Mesenchymal stem cell (in vitro differentiated cells and primary cell): ENCODE measurements around the gene RAP1GAP.

Experiments used
- DNase-seq: peaks from one replicate; pipeline ENCODE4 v3.0.0-alpha.2; 2013
- H2AFZ ChIP-seq: one replicate; pipeline ENCODE4 v1.6.1; 2013; ENCODE audit warnings: low read depth, mild to moderate bottlenecking, control low read depth, inconsistent platforms, low read length, moderate library complexity
- H2AK5ac ChIP-seq: 2 replicates; pipeline ENCODE4 v1.6.1; 2013; ENCODE audit warnings: low read length, moderate library complexity, mild to moderate bottlenecking, inconsistent platforms; ENCODE audit not compliant: severe bottlenecking
- H2BK120ac ChIP-seq: one replicate; pipeline ENCODE4 v1.6.1; 2013; ENCODE audit warnings: low read depth, mild to moderate bottlenecking, inconsistent platforms, low read length, moderate library complexity
- H2BK12ac ChIP-seq, 2 experiments: one replicate each; pipeline ENCODE4 v1.6.1; 2013; ENCODE audit warnings: inconsistent platforms in 2 of 2, low read length in 2 of 2, mild to moderate bottlenecking in 2 of 2, moderate library complexity in 2 of 2, control low read depth in 1 of 2
- H2BK15ac ChIP-seq: one replicate; pipeline ENCODE4 v1.6.1; 2013; ENCODE audit warnings: mild to moderate bottlenecking, low read depth, inconsistent platforms; ENCODE audit not compliant: poor library complexity, severe bottlenecking
- H2BK5ac ChIP-seq: 2 replicates; pipeline ENCODE4 v1.6.1; 2013; ENCODE audit warnings: low read depth, mild to moderate bottlenecking, low read length, control low read depth, inconsistent platforms; ENCODE audit not compliant: poor library complexity, severe bottlenecking
- H3K14ac ChIP-seq, 2 experiments: one replicate each; pipeline ENCODE4 v1.6.1; 2013; ENCODE audit warnings: inconsistent platforms in 2 of 2, low read length in 2 of 2, control low read depth in 1 of 2, mild to moderate bottlenecking in 1 of 2, moderate library complexity in 1 of 2
- H3K18ac ChIP-seq, 2 experiments: one replicate each; pipeline ENCODE4 v1.6.1; 2013; ENCODE audit warnings: inconsistent platforms in 2 of 2, low read length in 2 of 2, control low read depth in 1 of 2, low read depth in 1 of 2, mild to moderate bottlenecking in 1 of 2
- H3K23ac ChIP-seq, 2 experiments: one replicate each; pipeline ENCODE4 v1.6.1; 2013; ENCODE audit warnings: inconsistent platforms in 2 of 2, low read length in 2 of 2, mild to moderate bottlenecking in 2 of 2, moderate library complexity in 2 of 2, control low read depth in 1 of 2
- H3K27ac ChIP-seq: 2 replicates; pipeline ENCODE4 v1.5.1; 2013; ENCODE audit warnings: mild to moderate bottlenecking, moderate library complexity, low read length, control low read depth, inconsistent platforms; ENCODE audit not compliant: poor library complexity, severe bottlenecking
- H3K27me3 ChIP-seq, 2 experiments: 2 replicates each; pipeline versions ENCODE4 v1.6.1 to v1.7.0; 2013; ENCODE audit warnings: low read length in 2 of 2, mild to moderate bottlenecking in 2 of 2, moderate library complexity in 2 of 2, control low read depth in 1 of 2, inconsistent platforms in 1 of 2; ENCODE audit not compliant: control insufficient read depth in 1 of 2, insufficient read depth in 1 of 2
- H3K36me3 ChIP-seq, 2 experiments: 2 replicates each; pipeline versions ENCODE4 v1.6.1 to v1.7.0; 2013; ENCODE audit warnings: low read length in 2 of 2, control low read depth in 1 of 2, inconsistent platforms in 1 of 2, low read depth in 1 of 2, mild to moderate bottlenecking in 1 of 2; ENCODE audit not compliant: insufficient read depth in 2 of 2, control insufficient read depth in 1 of 2
- H3K4ac ChIP-seq, 2 experiments: one replicate each; pipeline ENCODE4 v1.6.1; 2013; ENCODE audit warnings: inconsistent platforms in 2 of 2, low read length in 2 of 2, mild to moderate bottlenecking in 2 of 2, moderate library complexity in 2 of 2, control low read depth in 1 of 2, low read depth in 1 of 2
- H3K4me1 ChIP-seq: 2 replicates; pipeline ENCODE4 v1.6.1; 2013; ENCODE audit warnings: low read depth, low read length, control low read depth; ENCODE audit not compliant: control insufficient read depth, insufficient read depth
- H3K4me2 ChIP-seq: 2 replicates; pipeline ENCODE4 v1.6.1; 2013; ENCODE audit warnings: low read length, mild to moderate bottlenecking, inconsistent platforms; ENCODE audit not compliant: poor library complexity, severe bottlenecking
- H3K4me3 ChIP-seq, 2 experiments: 2 replicates each; pipeline versions ENCODE4 v1.5.1 to v1.7.0; 2013; ENCODE audit warnings: low read length in 2 of 2, mild to moderate bottlenecking in 2 of 2, control low read depth in 1 of 2, low read depth in 1 of 2; ENCODE audit not compliant: insufficient read depth in 1 of 2
- H3K79me1 ChIP-seq: replicated peaks from 2 replicates; pipeline ENCODE4 v1.6.1; 2013; ENCODE audit warnings: mild to moderate bottlenecking, control low read depth, low read length, inconsistent platforms; ENCODE audit not compliant: poor library complexity, severe bottlenecking
- H3K9ac ChIP-seq: 2 replicates; pipeline ENCODE4 v1.7.0; 2013; ENCODE audit warnings: mild to moderate bottlenecking, low read length, moderate library complexity
- H3K9me3 ChIP-seq: 2 replicates; pipeline ENCODE4 v1.7.0; 2013; ENCODE audit warnings: mild to moderate bottlenecking, low read length; ENCODE audit not compliant: control insufficient read depth
- H4K8ac ChIP-seq: one replicate; pipeline ENCODE4 v1.6.1; 2013; ENCODE audit warnings: inconsistent platforms, mild to moderate bottlenecking, low read length, moderate library complexity
- H4K91ac ChIP-seq: one replicate; pipeline ENCODE4 v1.6.1; 2013; ENCODE audit warnings: mild to moderate bottlenecking, low read length, inconsistent platforms
- WGBS: methylation state at CpG from one replicate; pipeline ENCODE4 v1.1.7; 2013; ENCODE audit warnings: mixed read lengths; 5-methylcytosine and 5-hydroxymethylcytosine counted together

The RAP1GAP gene

DNA sequence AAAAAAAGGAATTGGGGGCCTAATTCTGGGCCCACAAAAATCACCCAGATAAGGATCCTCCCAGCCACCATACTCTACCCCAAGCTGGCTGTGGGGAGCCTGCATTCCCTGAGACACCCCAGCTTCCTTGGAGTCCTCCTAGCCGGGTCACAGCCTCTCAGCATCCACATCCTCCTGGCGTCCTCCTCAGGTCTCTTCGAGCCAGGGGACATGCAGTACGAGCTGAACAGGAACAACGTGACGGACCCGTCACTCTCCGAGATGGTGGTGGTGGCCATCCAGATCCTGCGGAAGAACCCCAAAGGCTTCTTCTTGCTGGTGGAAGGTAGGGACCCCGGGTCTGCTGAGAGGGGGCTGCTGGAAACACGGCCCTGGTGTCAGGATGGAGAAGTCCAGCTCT lies 95.7 kb downstream of the RAP1GAP start:
- WGBS, result 92% methylated on average over 11 of the region's 11 CpGs

DNA sequence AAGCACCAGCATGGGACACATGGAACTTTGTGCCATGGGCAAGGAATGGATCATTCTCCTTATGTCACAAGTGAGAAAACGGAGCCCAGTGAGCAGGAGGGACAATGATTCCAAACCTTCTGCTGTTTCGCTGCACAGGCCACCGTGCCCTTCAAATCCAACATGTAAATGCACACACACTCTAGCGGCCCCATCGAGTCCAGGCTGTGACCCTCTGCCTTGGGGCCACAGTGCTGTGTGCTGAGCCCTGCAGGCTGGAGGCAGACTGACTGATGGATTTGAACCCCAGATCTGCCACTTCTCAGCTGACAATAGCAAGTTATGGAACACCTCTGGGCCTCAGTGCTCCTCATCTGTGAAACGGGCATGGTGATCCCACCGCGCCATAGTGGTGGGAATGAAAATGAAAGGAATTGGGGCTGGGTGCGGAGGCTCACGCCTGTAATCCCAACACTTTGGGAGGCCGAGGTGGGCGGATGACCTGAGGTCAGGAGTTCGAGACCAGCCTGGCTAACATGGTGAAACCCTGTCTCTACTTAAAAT lies 96.4 kb downstream of the RAP1GAP start:
- H2BK15ac ChIP-seq, result no peak overlapping the region
- H3K9me3 ChIP-seq, result no peaks in the 10 kb centered on the region
- no peak overlapping the region for H3K23ac ChIP-seq
- H3K14ac ChIP-seq, result no peak overlapping the region
- H3K4ac ChIP-seq, result no peak overlapping the region
- no peaks in the 10 kb centered on the region for H3K79me1 ChIP-seq
- no peak overlapping the region for H2AFZ ChIP-seq
- H2AK5ac ChIP-seq, result no peak overlapping the region
- DNase-seq, result no peak
- no peak overlapping the region for H2BK12ac ChIP-seq
- H4K91ac ChIP-seq, result no peak overlapping the region
- no peak overlapping the region for H3K18ac ChIP-seq
- H3K4me3 ChIP-seq, result no peak overlapping the region
- H3K9ac ChIP-seq, result no peak overlapping the region
- peaks cover 0 to 3% of the 10 kb centered on the region in 2 experiments for H3K36me3 ChIP-seq
- WGBS, result 91% methylated on average over 10 of the region's 13 CpGs
- H3K4me1 ChIP-seq, result peaks cover 38% of the 10 kb centered on the region
- no peak overlapping the region for H2BK5ac ChIP-seq
- H3K27ac ChIP-seq, result no peak overlapping the region
- H3K4me2 ChIP-seq, result no peak overlapping the region
- H2BK120ac ChIP-seq, result no peak overlapping the region
- no peak overlapping the region for H4K8ac ChIP-seq
- no peaks in the 10 kb centered on the region for H3K27me3 ChIP-seq

More for the DNA sequence above, 95.7 kb downstream of the RAP1GAP start:
- Histone ChIP-seq H3K4me2 (no peak overlapping the region), H3K18ac (no peak overlapping the region), H3K14ac (no peak overlapping the region), H3K9me3 (no peaks in the 10 kb centered on the region), H2BK120ac (no peak overlapping the region), H2BK12ac (no peak overlapping the region), H3K4me1 (peaks cover 31% of the 10 kb centered on the region), H3K23ac (no peak overlapping the region), H2BK15ac (no peak overlapping the region), H3K4me3 (no peak overlapping the region), H3K79me1 (no peaks in the 10 kb centered on the region), H3K36me3 (peaks cover 0 to 3% of the 10 kb centered on the region in 2 experiments), H2BK5ac (no peak overlapping the region), H3K27ac (no peak overlapping the region), H4K8ac (no peak overlapping the region), H2AFZ (no peak overlapping the region), H2AK5ac (peak overlapping the region; percentile 9), H3K9ac (no peak overlapping the region), H4K91ac (no peak overlapping the region), H3K27me3 (no peaks in the 10 kb centered on the region), H3K4ac (no peak overlapping the region)
- no peak for DNase-seq

DNA sequence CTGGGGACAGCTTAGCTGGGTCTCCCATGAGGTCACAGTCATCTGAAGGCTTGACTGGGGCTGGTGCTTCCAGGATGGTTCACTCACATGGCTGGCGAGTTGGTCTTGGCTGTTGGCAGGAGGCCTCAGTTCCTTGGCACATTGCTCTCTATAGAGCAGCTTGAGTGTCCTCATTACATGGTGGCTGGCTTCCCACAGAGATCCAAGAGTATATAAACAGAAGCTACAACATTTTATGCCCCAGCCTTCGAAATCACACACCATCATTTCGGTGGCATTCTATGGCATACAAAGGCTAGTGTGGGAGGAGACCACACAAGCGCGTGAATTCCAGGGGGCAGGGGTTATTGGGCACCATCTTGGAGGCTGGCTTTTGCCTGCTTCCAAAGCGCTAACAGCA lies 96.9 kb downstream of the RAP1GAP start:
- Histone ChIP-seq H3K4me1 (peaks cover 42% of the 10 kb centered on the region), H2BK120ac (no peak overlapping the region), H3K36me3 (peaks cover 0 to 3% of the 10 kb centered on the region in 2 experiments), H3K4me3 (no peak overlapping the region), H4K91ac (peak overlapping the region; percentile 41), H2AK5ac (no peak overlapping the region), H3K79me1 (no peaks in the 10 kb centered on the region), H4K8ac (no peak overlapping the region), H2BK15ac (no peak overlapping the region), H2BK12ac (no peak overlapping the region), H3K27me3 (no peaks in the 10 kb centered on the region), H3K9ac (no peak overlapping the region), H2BK5ac (no peak overlapping the region), H3K18ac (no peak overlapping the region), H3K23ac (no peak overlapping the region), H3K9me3 (no peaks in the 10 kb centered on the region), H3K27ac (no peak overlapping the region), H3K14ac (no peak overlapping the region), H3K4me2 (no peak overlapping the region), H3K4ac (no peak overlapping the region), H2AFZ (no peak overlapping the region)
- 94% methylated on average over 6 of the region's 6 CpGs for WGBS
- DNase-seq, result no peak

DNA sequence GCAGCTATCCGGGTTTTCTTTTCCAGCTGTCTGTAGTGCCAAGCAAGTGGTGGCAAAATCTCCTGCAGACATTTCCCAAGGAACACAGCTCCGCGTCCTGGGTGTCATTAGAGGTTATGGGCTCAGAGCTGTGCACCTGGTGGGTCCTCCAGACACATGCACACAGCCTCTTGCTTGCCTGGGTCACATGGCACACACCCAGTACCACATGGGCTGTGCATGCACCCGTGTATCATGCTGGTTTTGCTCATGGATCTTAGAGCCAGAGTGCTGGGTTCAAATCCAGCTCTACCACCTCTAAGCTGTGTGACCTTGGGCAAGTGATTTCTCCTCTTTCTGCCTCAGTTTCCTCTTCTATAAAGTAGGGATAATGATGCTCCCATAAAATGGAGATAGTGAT lies 98.3 kb downstream of the RAP1GAP start:
- Histone ChIP-seq H3K79me1 (no peaks in the 10 kb centered on the region), H3K4me3 (no peak overlapping the region), H2AFZ (no peak overlapping the region), H3K27me3 (no peaks in the 10 kb centered on the region), H4K8ac (no peak overlapping the region), H2BK12ac (no peak overlapping the region), H3K36me3 (peaks cover 0 to 3% of the 10 kb centered on the region in 2 experiments), H3K9ac (no peak overlapping the region), H3K23ac (no peak overlapping the region), H2BK120ac (no peak overlapping the region), H3K4ac (no peak overlapping the region), H3K27ac (no peak overlapping the region), H3K4me1 (peaks cover 51% of the 10 kb centered on the region), H2BK5ac (no peak overlapping the region), H3K14ac (no peak overlapping the region), H3K9me3 (no peaks in the 10 kb centered on the region), H4K91ac (no peak overlapping the region), H2AK5ac (no peak overlapping the region), H3K18ac (no peak overlapping the region), H3K4me2 (no peak overlapping the region), H2BK15ac (no peak overlapping the region)
- 100% methylated on average over 4 of the region's 4 CpGs for WGBS
- no peak for DNase-seq
